ENCODE data around the gene MCF2L2.
"Not testable (repeated sequence)": the region's sequence is repeated elsewhere in the genome, so short reads cannot be mapped to it uniquely, and the experiment has no call there.

Gene MCF2L2

DNA sequence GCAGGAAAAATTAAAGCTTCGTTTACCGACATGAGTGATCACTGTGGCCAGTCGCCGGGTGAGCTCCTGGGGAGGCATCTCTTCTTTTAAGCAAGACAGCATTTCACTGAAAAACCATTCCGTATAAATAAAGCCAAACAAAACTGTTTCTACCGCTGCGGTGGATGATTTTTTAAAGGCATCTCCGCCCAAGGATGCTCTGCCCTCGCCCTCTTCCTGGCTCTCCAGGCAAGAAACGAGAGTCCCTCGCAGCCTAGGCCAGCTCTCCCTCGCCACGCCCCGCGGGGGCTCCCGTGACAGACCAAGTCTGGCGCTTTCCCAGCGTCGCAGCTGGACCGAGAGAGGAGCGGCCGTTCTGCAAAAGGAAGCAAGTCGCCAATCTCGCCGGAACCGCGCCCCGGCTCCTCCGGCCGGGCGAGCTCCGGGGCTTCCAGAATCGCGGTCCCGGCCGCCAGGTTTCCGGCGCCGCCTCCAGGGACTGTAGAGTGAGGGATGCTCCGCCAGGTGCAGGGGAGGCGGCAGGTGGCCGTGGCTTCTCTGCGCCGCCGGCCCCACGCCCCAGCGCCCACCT, 458 bp downstream of the MCF2L2 start:
- H3K4me3 ChIP-seq (ENCODE audit: control insufficient read depth in 1 of 7, extremely low read depth in 1 of 7, insufficient read depth in 4 of 7, low read depth in 2 of 7, low read length in 6 of 7): peak overlapping the region; percentile 56 to 94 (median 79)
- peaks cover 0 to 21% (median 17%) of the 10 kb centered on the region in 4 experiments for H3K4me1 ChIP-seq (ENCODE audit: control extremely low read depth in 1 of 4, control insufficient read depth in 4 of 4, insufficient read depth in 4 of 4, low read length in 3 of 4)
- H3K27me3 ChIP-seq (replicated peaks in 2 of 5; ENCODE audit: control insufficient read depth in 4 of 5, insufficient read depth in 5 of 5, low read length in 4 of 5): peaks cover 0 to 5% (median 0%) of the 10 kb centered on the region in 5 experiments
- DNase-seq: peak; percentile 48 to 70 (median 60)
- no peaks in the 10 kb centered on the region for H3K36me3 ChIP-seq (ENCODE audit: control insufficient read depth in 4 of 4, insufficient read depth in 4 of 4, low read length in 3 of 4)
- whole genome bisulfite sequencing (ENCODE audit: insufficient coverage): 0% methylated on average over 47 of the region's 47 CpGs
- ChIA-PET CTCF (interaction anchor here (1.7 kb wide), 1 partner anchor 11 kb away, joined by 8 read pairs; no protein-coding TSS in a partner anchor), POLR2A (no interaction called here)
- no peaks in the 10 kb centered on the region for H3K9me3 ChIP-seq (ENCODE audit: control extremely low read depth in 1 of 5, control insufficient read depth in 4 of 5, insufficient read depth in 2 of 5, low read depth in 1 of 5, low read length in 4 of 5)
- peak overlapping the region in 1 of 2 experiments; percentile 14 for H3K27ac ChIP-seq (ENCODE audit: insufficient read depth in 1 of 2, low read depth in 1 of 2, low read length in 2 of 2, poor library complexity in 1 of 2, severe bottlenecking in 2 of 2)

DNA sequence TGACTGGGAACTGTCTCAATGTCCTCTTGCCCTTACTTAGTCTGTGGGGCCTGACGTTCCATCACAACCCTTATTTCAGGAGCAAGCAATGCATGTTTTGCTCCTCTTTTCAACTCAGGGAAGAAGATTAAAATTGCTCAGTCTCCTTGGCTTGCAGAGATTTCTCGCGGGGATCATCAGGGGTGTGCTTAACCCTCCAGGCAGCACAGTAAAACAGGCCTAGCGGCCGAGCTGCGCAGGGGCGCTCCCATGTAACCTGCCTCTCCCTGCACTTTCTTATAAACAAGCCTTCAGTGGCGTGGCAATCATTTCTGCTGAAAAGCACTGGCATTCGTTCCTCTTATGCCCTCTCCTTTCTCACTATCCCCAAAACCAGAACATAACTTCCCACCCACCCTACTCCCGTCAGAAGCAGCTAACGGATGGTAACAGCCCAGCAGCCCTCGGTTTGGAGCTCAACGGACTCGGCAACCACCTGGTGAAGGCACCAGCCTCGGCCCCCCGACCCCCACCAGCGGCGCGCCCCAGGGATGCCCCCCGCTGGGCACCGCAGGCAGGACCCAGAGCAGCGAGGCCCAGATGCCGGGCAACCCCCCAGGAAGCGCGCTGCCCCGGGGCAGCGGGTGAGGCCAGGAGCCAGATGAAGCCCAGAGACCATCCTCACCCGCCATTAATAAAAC, 1.1 kb downstream of the MCF2L2 start:
- peaks cover 0 to 21% (median 17%) of the 10 kb centered on the region in 4 experiments for H3K4me1 ChIP-seq (ENCODE audit: control extremely low read depth in 1 of 4, control insufficient read depth in 4 of 4, insufficient read depth in 4 of 4, low read length in 3 of 4)
- no peaks in the 10 kb centered on the region for H3K36me3 ChIP-seq (ENCODE audit: control insufficient read depth in 4 of 4, insufficient read depth in 4 of 4, low read length in 3 of 4)
- POLR2A ChIA-PET: interaction anchor here (0.6 kb wide), 1 partner anchor 22 kb away, joined by 3 read pairs; no protein-coding TSS in a partner anchor
- WGBS (ENCODE audit: insufficient coverage): 53% methylated on average over 14 of the region's 28 CpGs
- CTCF ChIA-PET: interaction anchor here (1.7 kb wide), 1 partner anchor 12 kb away, joined by 8 read pairs; no protein-coding TSS in a partner anchor
- DNase-seq: peak in 1 of 3 donors; percentile 26
- peaks cover 0 to 5% (median 0%) of the 10 kb centered on the region in 5 experiments for H3K27me3 ChIP-seq (replicated peaks in 2 of 5; ENCODE audit: control insufficient read depth in 4 of 5, insufficient read depth in 5 of 5, low read length in 4 of 5)
- H3K9me3 ChIP-seq (ENCODE audit: control extremely low read depth in 1 of 5, control insufficient read depth in 4 of 5, insufficient read depth in 2 of 5, low read depth in 1 of 5, low read length in 4 of 5): peaks cover 0 to 3% (median 2%) of the 10 kb centered on the region in 5 experiments
- peak overlapping the region in 1 of 2 experiments; percentile 14 for H3K27ac ChIP-seq (ENCODE audit: insufficient read depth in 1 of 2, low read depth in 1 of 2, low read length in 2 of 2, poor library complexity in 1 of 2, severe bottlenecking in 2 of 2)
- peak overlapping the region; percentile 56 to 94 (median 79) for H3K4me3 ChIP-seq (ENCODE audit: control insufficient read depth in 1 of 7, extremely low read depth in 1 of 7, insufficient read depth in 4 of 7, low read depth in 2 of 7, low read length in 6 of 7)

DNA sequence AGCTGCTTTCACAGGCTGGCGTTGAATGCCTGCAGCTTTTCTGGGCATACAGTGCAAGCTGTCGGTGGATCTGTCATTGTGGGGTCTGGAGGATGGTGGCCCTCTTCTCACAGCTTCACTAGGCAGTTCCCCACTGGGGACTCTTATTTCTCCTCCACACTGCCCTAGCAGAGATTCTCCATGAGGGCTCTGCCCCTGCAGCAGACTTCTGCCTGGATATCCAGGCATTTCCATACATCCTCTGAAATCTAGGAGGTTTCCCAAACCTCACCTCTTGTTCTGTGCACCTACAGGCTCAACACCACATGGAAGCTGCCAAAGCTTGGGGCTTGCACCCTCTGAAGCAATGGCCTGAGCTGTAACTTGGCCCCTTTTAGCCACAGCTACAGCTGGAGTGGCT, 9.6 kb downstream of the MCF2L2 start:
- DNase-seq; H3K27ac ChIP-seq (ENCODE audit: insufficient read depth in 1 of 2, low read depth in 1 of 2, low read length in 2 of 2, poor library complexity in 1 of 2, severe bottlenecking in 2 of 2); H3K4me3 ChIP-seq (ENCODE audit: control insufficient read depth in 1 of 7, extremely low read depth in 1 of 7, insufficient read depth in 4 of 7, low read depth in 2 of 7, low read length in 6 of 7); H3K36me3 ChIP-seq (ENCODE audit: control insufficient read depth in 4 of 4, insufficient read depth in 4 of 4, low read length in 3 of 4); H3K27me3 ChIP-seq (replicated peaks in 2 of 5; ENCODE audit: control insufficient read depth in 4 of 5, insufficient read depth in 5 of 5, low read length in 4 of 5); POLR2A ChIA-PET; H3K4me1 ChIP-seq (ENCODE audit: control extremely low read depth in 1 of 4, control insufficient read depth in 4 of 4, insufficient read depth in 4 of 4, low read length in 3 of 4): not testable (repeated sequence)
- H3K9me3 ChIP-seq (ENCODE audit: control extremely low read depth in 1 of 5, control insufficient read depth in 4 of 5, insufficient read depth in 2 of 5, low read depth in 1 of 5, low read length in 4 of 5): peaks cover 0 to 37% (median 14%) of the 10 kb centered on the region in 5 experiments
- WGBS (ENCODE audit: insufficient coverage): 100% methylated on average over 1 of the region's 2 CpGs
- CTCF ChIA-PET: interaction anchor here (0.8 to 1.1 kb wide), 2 partner anchors 14 to 139 kb away, joined by 3 read pairs; no protein-coding TSS in a partner anchor

DNA sequence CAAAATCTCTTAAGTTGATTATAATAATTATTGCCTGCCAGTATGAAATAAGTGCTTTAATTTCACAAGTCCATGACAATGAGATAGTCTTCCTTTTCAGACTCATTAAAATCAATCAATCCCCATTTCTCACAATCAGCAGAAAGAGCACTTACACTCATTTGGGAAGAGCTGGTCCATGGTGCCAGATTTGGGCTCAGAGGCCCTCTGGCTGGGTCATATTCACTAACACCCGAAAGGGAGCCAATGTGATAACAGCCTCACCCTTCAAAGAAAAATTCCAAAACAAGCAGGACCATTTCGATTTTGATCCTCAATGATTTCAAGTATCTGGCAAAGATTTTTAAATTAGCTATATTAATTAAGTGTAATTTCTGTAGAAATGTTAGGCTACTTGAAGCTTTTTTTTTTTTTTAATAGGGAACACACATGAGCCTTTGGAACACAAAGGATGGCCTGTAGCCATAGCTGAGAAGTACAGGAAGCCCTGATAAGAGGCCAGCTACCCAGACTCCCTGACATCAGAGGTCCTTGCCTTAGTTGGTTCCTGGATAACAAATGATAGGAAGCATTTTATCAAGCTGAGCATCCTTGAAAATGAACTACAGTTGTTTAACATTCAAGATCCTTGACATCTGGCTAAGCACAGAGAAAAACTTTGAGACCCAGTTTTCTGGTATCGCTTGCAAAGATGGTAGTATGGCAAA, 17.1 kb downstream of the MCF2L2 start:
- Histone ChIP-seq H3K4me3 (ENCODE audit: control insufficient read depth in 1 of 7, extremely low read depth in 1 of 7, insufficient read depth in 4 of 7, low read depth in 2 of 7, low read length in 6 of 7) (no peak overlapping the region), H3K27me3 (replicated peaks in 2 of 5; ENCODE audit: control insufficient read depth in 4 of 5, insufficient read depth in 5 of 5, low read length in 4 of 5) (no peaks in the 10 kb centered on the region), H3K4me1 (ENCODE audit: control extremely low read depth in 1 of 4, control insufficient read depth in 4 of 4, insufficient read depth in 4 of 4, low read length in 3 of 4) (peaks cover 0 to 5% (median 0%) of the 10 kb centered on the region in 4 experiments), H3K36me3 (ENCODE audit: control insufficient read depth in 4 of 4, insufficient read depth in 4 of 4, low read length in 3 of 4) (no peaks in the 10 kb centered on the region), H3K9me3 (ENCODE audit: control extremely low read depth in 1 of 5, control insufficient read depth in 4 of 5, insufficient read depth in 2 of 5, low read depth in 1 of 5, low read length in 4 of 5) (no peaks in the 10 kb centered on the region), H3K27ac (ENCODE audit: insufficient read depth in 1 of 2, low read depth in 1 of 2, low read length in 2 of 2, poor library complexity in 1 of 2, severe bottlenecking in 2 of 2) (no peak overlapping the region)
- ChIA-PET POLR2A (interaction anchor here (0.6 kb wide), 1 partner anchor 204 kb away, joined by 3 read pairs; no protein-coding TSS in a partner anchor), CTCF (interaction anchor here (0.6 to 1.3 kb wide), 3 partner anchors 23 to 227 kb away, joined by 3 read pairs; no protein-coding TSS in a partner anchor)
- DNase-seq: no peak
- 100% methylated on average over 1 of the region's 3 CpGs for WGBS (ENCODE audit: insufficient coverage)

DNA sequence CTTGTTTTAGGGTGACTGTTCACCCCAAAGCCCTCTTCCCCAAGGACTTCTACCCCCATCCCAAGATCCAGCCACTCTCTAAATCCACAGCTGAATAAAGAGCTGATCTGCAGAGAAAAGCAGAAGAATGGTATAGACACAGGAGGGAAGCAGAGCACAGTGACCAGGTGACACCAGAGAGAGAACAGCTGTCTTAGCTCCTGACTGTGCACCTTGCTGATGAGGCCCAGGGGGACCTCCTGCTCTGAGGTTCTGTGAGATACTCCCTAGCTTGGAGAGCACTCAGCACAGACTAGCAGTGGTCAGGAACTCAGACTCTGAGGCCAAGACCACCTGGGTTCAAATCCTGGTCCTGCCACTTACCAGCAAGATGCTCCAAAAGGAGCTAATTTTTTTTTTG, 17.7 kb downstream of the MCF2L2 start:
- Histone ChIP-seq H3K36me3 (ENCODE audit: control insufficient read depth in 4 of 4, insufficient read depth in 4 of 4, low read length in 3 of 4) (no peaks in the 10 kb centered on the region), H3K4me3 (ENCODE audit: control insufficient read depth in 1 of 7, extremely low read depth in 1 of 7, insufficient read depth in 4 of 7, low read depth in 2 of 7, low read length in 6 of 7) (no peak overlapping the region), H3K27me3 (replicated peaks in 2 of 5; ENCODE audit: control insufficient read depth in 4 of 5, insufficient read depth in 5 of 5, low read length in 4 of 5) (no peaks in the 10 kb centered on the region), H3K4me1 (ENCODE audit: control extremely low read depth in 1 of 4, control insufficient read depth in 4 of 4, insufficient read depth in 4 of 4, low read length in 3 of 4) (peaks cover 0 to 5% (median 0%) of the 10 kb centered on the region in 4 experiments), H3K27ac (ENCODE audit: insufficient read depth in 1 of 2, low read depth in 1 of 2, low read length in 2 of 2, poor library complexity in 1 of 2, severe bottlenecking in 2 of 2) (no peak overlapping the region), H3K9me3 (ENCODE audit: control extremely low read depth in 1 of 5, control insufficient read depth in 4 of 5, insufficient read depth in 2 of 5, low read depth in 1 of 5, low read length in 4 of 5) (no peaks in the 10 kb centered on the region)
- ChIA-PET POLR2A (interaction anchor here (0.6 kb wide), 1 partner anchor 204 kb away, joined by 3 read pairs; no protein-coding TSS in a partner anchor), CTCF (interaction anchor here (0.6 to 1.4 kb wide), 4 partner anchors 11 to 223 kb away, joined by 3 to 4 read pairs (median 3); no protein-coding TSS in a partner anchor)
- DNase-seq: peak in 2 of 3 donors; percentile 5 to 28

DNA sequence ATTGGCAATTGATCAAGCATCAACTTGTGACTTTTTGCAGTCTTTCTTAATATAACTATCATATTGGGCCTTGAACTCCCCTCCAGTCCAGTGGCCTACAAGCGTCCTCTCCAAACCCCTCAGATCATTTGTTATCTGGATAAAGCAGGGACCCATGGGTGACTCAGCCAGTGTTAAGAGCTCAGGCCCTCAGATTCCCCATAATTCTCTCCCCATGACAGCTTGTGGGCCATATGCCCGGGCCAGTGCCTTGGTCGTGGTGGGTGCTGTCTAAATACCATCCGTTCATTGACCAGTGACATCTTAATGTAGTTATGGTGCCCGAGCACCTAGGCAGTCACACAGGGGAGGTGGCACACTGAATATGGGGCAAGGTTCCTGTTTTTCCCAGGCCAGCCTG, 18.1 kb downstream of the MCF2L2 start:
- Histone ChIP-seq H3K27me3 (replicated peaks in 2 of 5; ENCODE audit: control insufficient read depth in 4 of 5, insufficient read depth in 5 of 5, low read length in 4 of 5) (no peaks in the 10 kb centered on the region), H3K36me3 (ENCODE audit: control insufficient read depth in 4 of 4, insufficient read depth in 4 of 4, low read length in 3 of 4) (no peaks in the 10 kb centered on the region), H3K4me1 (ENCODE audit: control extremely low read depth in 1 of 4, control insufficient read depth in 4 of 4, insufficient read depth in 4 of 4, low read length in 3 of 4) (peaks cover 0 to 5% (median 0%) of the 10 kb centered on the region in 4 experiments), H3K27ac (ENCODE audit: insufficient read depth in 1 of 2, low read depth in 1 of 2, low read length in 2 of 2, poor library complexity in 1 of 2, severe bottlenecking in 2 of 2) (no peak overlapping the region), H3K9me3 (ENCODE audit: control extremely low read depth in 1 of 5, control insufficient read depth in 4 of 5, insufficient read depth in 2 of 5, low read depth in 1 of 5, low read length in 4 of 5) (no peaks in the 10 kb centered on the region), H3K4me3 (ENCODE audit: control insufficient read depth in 1 of 7, extremely low read depth in 1 of 7, insufficient read depth in 4 of 7, low read depth in 2 of 7, low read length in 6 of 7) (no peak overlapping the region)
- peak in 2 of 3 donors; percentile 31 to 54 for DNase-seq
- 54% methylated on average over 5 of the region's 5 CpGs for WGBS (ENCODE audit: insufficient coverage)
- POLR2A ChIA-PET: interaction anchor here (0.6 kb wide), 1 partner anchor 203 kb away, joined by 3 read pairs; no protein-coding TSS in a partner anchor
- CTCF ChIA-PET: interaction anchor here (1.2 to 1.4 kb wide), 4 partner anchors 11 to 27 kb away, joined by 3 to 5 read pairs (median 4); no protein-coding TSS in a partner anchor
